Fibroblast of lung (primary cell): ENCODE measurements around the gene SLC25A24. TPM values are rescaled to one million over a fixed set of nuclear protein-coding genes. Genes with fewer than 3 reads are reported as not detected.

ENCODE experiments used
- DNase-seq, 2 donors: peaks; one replicate each; pipeline versions ENCODE4 v3.0.0 to v3.0.0-alpha.2; 2010; ENCODE audit warnings: low read depth in 2 of 2
- H2AFZ ChIP-seq: 2 replicates; pipeline ENCODE4 v1.5.1; 2012; ENCODE audit warnings: low read length, control low read depth, inconsistent platforms
- H3K27ac ChIP-seq: 2 replicates; pipeline ENCODE4 v1.5.1; 2011; ENCODE audit warnings: low read length, control low read depth; ENCODE audit not compliant: insufficient read depth
- H3K27me3 ChIP-seq: 2 replicates; pipeline ENCODE4 v1.5.1; 2011; ENCODE audit warnings: mild to moderate bottlenecking, low read length; ENCODE audit not compliant: control insufficient read depth, insufficient read depth
- H3K36me3 ChIP-seq: 2 replicates; pipeline ENCODE4 v1.5.1; 2011; ENCODE audit warnings: low read length; ENCODE audit not compliant: control insufficient read depth, insufficient read depth
- H3K4me1 ChIP-seq: 2 replicates; pipeline ENCODE4 v1.5.1; 2011; ENCODE audit warnings: low read length; ENCODE audit not compliant: control insufficient read depth, insufficient read depth; ENCODE audit errors: extremely low read depth
- H3K4me2 ChIP-seq: 2 replicates; pipeline ENCODE4 v1.5.1; 2011; ENCODE audit warnings: low read length, control low read depth; ENCODE audit not compliant: insufficient read depth; ENCODE audit errors: extremely low read depth
- H3K4me3 ChIP-seq, 4 experiments: fragments of 200-600 bp in 1 of 4; sonication (generic) in 1 of 4; replicated peaks in 1 of 4; 2 replicates each; pipeline ENCODE4 v1.5.1; 2011 to 2016; ENCODE audit warnings: low read length in 4 of 4, low read depth in 3 of 4, mild to moderate bottlenecking in 3 of 4, control low read depth in 2 of 4, inconsistent platforms in 1 of 4, mixed read lengths in 1 of 4; ENCODE audit not compliant: insufficient read depth in 1 of 4; ENCODE audit errors: control extremely low read depth in 1 of 4
- H3K79me2 ChIP-seq: 2 replicates; pipeline ENCODE4 v1.5.1; 2012; ENCODE audit warnings: mild to moderate bottlenecking, low read length, inconsistent platforms; ENCODE audit not compliant: control insufficient read depth, insufficient read depth
- H3K9ac ChIP-seq: 2 replicates; pipeline ENCODE4 v1.5.1; 2011; ENCODE audit warnings: mild to moderate bottlenecking, low read length, control low read depth; ENCODE audit not compliant: insufficient read depth
- H3K9me3 ChIP-seq: 2 replicates; pipeline ENCODE4 v1.5.1; 2012; ENCODE audit warnings: low read depth, low read length; ENCODE audit not compliant: control insufficient read depth, insufficient read depth
- H4K20me1 ChIP-seq: 2 replicates; pipeline ENCODE4 v1.5.1; 2011; ENCODE audit warnings: low read length; ENCODE audit not compliant: control insufficient read depth, insufficient read depth; ENCODE audit errors: extremely low read depth
- CTCF ChIP-seq, 2 donors: IDR thresholded peaks in 1 of 2; conservative IDR thresholded peaks in 1 of 2; 1 replicate in 1 of 2; 2 replicates in 1 of 2; pipeline ENCODE4 v1.5.1; 2011 to 2012; ENCODE audit warnings: low read length in 2 of 2, control low read depth in 1 of 2, inconsistent platforms in 1 of 2, low read depth in 1 of 2, mild to moderate bottlenecking in 1 of 2
- EZH2 ChIP-seq: IDR thresholded peaks from 2 replicates; pipeline ENCODE4 v1.5.1; 2012; ENCODE audit warnings: low read length, control low read depth, mild to moderate bottlenecking; ENCODE audit errors: missing control alignments
- polyA plus RNA-seq, 2 donors: library from polyadenylated mRNA; depleted of rRNA in 1 of 2; stranded (reverse) in 1 of 2; unstranded in 1 of 2; fragments of >200 nt; gene quantifications; 2 replicates each; pipeline ENCODE4 v1.2.1, GENCODE V29; 2011 to 2012; ENCODE audit warnings: missing spikeins in 1 of 2
- total RNA-seq: library from RNA; depleted of rRNA; stranded (reverse); fragments of >200 nt; gene quantifications from 2 replicates; pipeline ENCODE4 v1.2.1, GENCODE V29; 2014

SLC25A24 gene
- total and polyA plus RNA-seq, 2 donors (not counting 1 experiment from before 2014, with no cell fraction given), result 51.2 to 51.6 TPM

GRCh38 chr1:108120163-108120562, 80.0 kb downstream of the SLC25A24 start:
- Histone ChIP-seq H3K9me3 (no peaks in the 10 kb centered on the region), H3K79me2 (no peaks in the 10 kb centered on the region), H3K27me3 (no peaks in the 10 kb centered on the region), H3K27ac (no peak overlapping the region), H3K36me3 (no peaks in the 10 kb centered on the region), H2AFZ (no peak overlapping the region), H3K9ac (no peak overlapping the region), H3K4me2 (no peak overlapping the region), H3K4me3 (no peak overlapping the region), H3K4me1 (no peaks in the 10 kb centered on the region), H4K20me1 (no peaks in the 10 kb centered on the region)
- DNase-seq, result no peak
- TF ChIP-seq CTCF (conservative IDR thresholded peaks at IDR 0.05 in 1 of 2, IDR thresholded peaks at IDR 0.05 in 1 of 2; ENCODE audit: low read depth in 1 of 2, low read length in 2 of 2) (no peak), EZH2 (no peak)

- no peak overlapping the region for H3K27ac ChIP-seq
- no peak overlapping the region for H2AFZ ChIP-seq
- DNase-seq, result no peak
- H3K9me3 ChIP-seq, result no peaks in the 10 kb centered on the region
- H3K79me2 ChIP-seq, result no peaks in the 10 kb centered on the region
- TF ChIP-seq CTCF (conservative IDR thresholded peaks at IDR 0.05 in 1 of 2, IDR thresholded peaks at IDR 0.05 in 1 of 2; ENCODE audit: low read depth in 1 of 2, low read length in 2 of 2), result no peak
- TF ChIP-seq EZH2, result no peak
- no peaks in the 10 kb centered on the region for H4K20me1 ChIP-seq
- no peaks in the 10 kb centered on the region for H3K27me3 ChIP-seq
- no peak overlapping the region for H3K9ac ChIP-seq
- H3K36me3 ChIP-seq, result no peaks in the 10 kb centered on the region
- no peaks in the 10 kb centered on the region for H3K4me1 ChIP-seq
- H3K4me3 ChIP-seq, result no peak overlapping the region
- no peak overlapping the region for H3K4me2 ChIP-seq
Observed at GRCh38 chr1:108119500-108119899, 80.6 kb downstream of the SLC25A24 start.

GRCh38 chr1:108117945-108118902, 81.9 kb downstream of the SLC25A24 start:
- H3K27ac ChIP-seq, result no peak overlapping the region
- H3K9me3 ChIP-seq, result no peaks in the 10 kb centered on the region
- no peak overlapping the region for H3K4me2 ChIP-seq
- no peaks in the 10 kb centered on the region for H3K36me3 ChIP-seq
- no peak overlapping the region for H3K4me3 ChIP-seq
- H2AFZ ChIP-seq, result no peak overlapping the region
- H3K27me3 ChIP-seq, result no peaks in the 10 kb centered on the region
- H3K4me1 ChIP-seq, result no peaks in the 10 kb centered on the region
- H3K9ac ChIP-seq, result no peak overlapping the region
- TF ChIP-seq CTCF (conservative IDR thresholded peaks at IDR 0.05 in 1 of 2, IDR thresholded peaks at IDR 0.05 in 1 of 2; ENCODE audit: low read depth in 1 of 2, low read length in 2 of 2) (no peak), EZH2 (no peak)
- H4K20me1 ChIP-seq, result no peaks in the 10 kb centered on the region
- H3K79me2 ChIP-seq, result no peaks in the 10 kb centered on the region
- peak; percentile 79 to 81 for DNase-seq
